Measurements from ENCODE around the gene EFHB.
"Not testable (repeated sequence)": the region's sequence is repeated elsewhere in the genome, so short reads cannot be mapped to it uniquely, and the experiment has no call there.

DNA sequence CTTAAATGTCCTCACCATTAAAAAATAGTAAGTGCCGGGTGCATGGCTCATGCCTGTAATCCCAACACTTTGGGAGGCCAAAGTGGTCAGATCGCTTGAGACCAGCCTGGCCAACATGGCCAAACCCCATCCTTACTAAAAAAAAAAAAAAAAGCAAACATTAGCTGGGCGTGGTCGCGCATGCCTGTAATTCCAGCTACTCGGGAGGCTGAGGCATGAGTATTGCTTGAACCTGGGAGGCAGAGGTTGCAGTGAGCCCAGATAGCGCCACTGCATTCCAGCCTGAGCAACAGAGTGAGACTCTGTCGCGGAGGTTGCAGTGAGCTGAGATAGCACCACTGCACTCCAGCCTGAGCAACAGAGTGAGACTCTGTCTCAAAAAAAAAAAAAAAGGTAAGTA is 23.3 kb upstream of the EFHB start:
- TF ChIP-seq, protein P1, sequence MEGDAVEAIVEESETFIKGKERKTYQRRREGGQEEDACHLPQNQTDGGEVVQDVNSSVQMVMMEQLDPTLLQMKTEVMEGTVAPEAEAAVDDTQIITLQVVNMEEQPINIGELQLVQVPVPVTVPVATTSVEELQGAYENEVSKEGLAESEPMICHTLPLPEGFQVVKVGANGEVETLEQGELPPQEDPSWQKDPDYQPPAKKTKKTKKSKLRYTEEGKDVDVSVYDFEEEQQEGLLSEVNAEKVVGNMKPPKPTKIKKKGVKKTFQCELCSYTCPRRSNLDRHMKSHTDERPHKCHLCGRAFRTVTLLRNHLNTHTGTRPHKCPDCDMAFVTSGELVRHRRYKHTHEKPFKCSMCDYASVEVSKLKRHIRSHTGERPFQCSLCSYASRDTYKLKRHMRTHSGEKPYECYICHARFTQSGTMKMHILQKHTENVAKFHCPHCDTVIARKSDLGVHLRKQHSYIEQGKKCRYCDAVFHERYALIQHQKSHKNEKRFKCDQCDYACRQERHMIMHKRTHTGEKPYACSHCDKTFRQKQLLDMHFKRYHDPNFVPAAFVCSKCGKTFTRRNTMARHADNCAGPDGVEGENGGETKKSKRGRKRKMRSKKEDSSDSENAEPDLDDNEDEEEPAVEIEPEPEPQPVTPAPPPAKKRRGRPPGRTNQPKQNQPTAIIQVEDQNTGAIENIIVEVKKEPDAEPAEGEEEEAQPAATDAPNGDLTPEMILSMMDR (IDR thresholded peaks at IDR 0.05): not testable (repeated sequence)
- not testable (repeated sequence) for TF ChIP-seq POLR2A (IDR thresholded peaks at IDR 0.05; ENCODE audit: low read length); RAD21 (conservative IDR thresholded peaks at IDR 0.05 in 1 of 2, IDR thresholded peaks at IDR 0.05 in 1 of 2); CHD2 (IDR thresholded peaks at IDR 0.05; ENCODE audit: low read length, partially characterized antibody); NR3C1 (IDR thresholded peaks at IDR 0.05); KDM5A (IDR thresholded peaks at IDR 0.05)
